TTC549 (cell line): ENCODE results near the gene CTBP1.

Source experiments
- FAIRE-seq: peaks from 2 replicates; lab custom pipeline; 2012; peaks lifted over from hg19 to GRCh38; lab: Jason Lieb, UNC

The CTBP1 gene

DNA sequence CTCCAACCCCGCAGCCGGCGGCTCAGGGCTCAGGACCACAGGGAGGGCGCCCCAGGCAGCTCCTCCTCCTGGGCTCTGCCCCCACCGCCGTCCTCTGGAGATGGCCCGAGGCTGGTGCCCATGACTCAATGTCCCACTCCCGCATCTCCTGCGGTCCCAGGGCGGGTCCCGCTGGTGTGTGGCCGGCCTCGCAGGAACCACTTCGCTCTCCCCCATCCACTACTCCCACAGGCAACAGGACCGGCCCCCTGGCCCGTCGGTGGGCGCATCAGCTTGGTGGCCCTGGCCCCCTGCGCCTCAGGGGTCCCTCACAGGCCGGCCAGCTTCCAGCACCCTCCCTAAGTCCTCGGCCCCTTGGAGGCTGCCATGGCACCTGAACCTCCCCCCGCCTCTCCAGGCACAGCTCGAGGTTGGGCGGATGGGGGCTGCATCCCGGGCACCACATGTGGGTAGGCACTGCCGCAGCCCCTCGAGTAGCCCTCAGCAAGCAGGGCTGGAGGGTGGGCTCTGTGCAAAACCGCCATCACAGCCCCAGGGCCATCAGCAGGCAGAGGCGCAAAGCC, 53.7 kb downstream of the CTBP1 start:
- no peak for FAIRE-seq

DNA sequence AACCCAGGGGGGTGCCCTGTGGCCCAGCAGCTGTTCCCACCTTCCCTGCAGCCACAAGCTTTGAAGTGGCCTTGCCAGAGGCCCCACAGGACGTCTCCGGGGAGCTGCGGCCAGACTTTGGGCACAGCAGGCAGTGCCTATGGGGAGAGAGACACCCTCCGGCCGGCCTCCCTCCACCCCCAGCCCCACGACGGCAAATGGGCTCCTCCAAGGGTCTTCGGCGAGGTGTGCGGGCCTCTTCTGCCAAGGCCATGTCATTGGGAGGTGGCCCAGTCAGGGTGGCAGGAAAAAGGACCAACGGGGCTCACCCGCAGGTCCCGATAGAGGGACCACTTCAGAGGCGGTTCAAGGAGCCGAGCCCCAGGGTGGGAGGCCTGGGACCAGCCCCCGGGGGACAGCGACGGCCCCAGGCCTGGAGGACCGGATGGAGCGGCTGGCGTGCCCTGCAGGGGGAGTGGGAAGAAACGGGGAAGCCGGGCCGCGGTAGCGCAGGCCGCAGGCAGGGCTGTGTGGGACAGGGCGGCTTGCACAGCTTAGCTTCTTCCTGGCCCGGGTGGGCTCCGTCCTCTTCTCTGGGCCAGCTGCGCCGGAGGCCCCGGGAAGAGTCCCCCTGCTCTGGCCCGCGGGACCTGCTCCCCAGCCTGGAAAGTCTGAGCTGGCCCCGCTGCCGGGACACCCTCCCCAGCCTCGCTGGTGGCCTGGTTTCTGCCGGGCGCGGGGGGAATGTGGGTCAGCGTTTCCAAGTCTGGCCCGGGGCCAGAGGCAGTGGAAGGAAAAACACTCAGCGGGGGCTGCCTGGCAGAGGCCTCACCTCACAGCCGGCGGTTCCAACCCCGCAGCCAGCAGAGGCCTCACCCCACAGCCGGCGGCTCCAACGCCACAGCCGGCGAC, 54.7 kb downstream of the CTBP1 start:
- FAIRE-seq: no peak

DNA sequence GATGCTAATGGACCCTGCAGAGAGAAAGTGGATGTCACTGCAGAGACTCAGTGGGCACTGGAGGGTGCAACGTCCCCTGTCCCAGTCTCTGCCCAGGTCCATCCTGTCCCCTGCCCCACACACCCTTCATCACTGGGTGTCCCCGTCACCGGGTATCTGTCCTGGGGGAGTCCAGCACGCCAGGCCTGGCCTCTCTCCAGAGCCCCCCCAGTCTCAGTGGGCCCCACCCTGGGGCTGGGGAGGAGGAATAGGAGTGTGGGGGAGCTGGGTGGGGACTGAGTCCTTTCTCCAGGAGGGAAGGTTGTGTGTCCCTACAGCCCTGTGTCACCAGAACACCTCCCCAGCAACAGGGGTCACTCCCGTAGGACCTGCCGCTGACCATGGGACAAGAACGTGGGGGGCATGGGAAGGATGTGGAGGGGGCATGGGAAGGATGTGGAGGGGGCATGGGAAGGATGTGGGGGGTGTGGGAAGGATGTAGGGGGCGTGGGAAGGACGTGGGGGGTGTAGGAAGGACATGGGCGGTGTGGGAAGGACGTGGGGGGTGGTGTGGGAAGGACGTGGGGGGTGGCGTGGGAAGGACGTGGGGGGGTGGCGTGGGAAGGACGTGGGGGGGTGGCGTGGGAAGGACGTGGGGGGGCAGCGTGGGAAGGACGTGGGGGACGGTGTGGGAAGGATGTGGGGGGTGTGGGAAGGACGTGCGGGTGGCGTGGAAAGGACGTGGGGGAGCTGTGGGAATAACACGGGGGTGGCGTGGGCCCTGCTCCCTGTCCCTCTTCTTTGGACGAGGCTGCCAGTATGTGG, 55.5 kb downstream of the CTBP1 start:
- FAIRE-seq: no peak

DNA sequence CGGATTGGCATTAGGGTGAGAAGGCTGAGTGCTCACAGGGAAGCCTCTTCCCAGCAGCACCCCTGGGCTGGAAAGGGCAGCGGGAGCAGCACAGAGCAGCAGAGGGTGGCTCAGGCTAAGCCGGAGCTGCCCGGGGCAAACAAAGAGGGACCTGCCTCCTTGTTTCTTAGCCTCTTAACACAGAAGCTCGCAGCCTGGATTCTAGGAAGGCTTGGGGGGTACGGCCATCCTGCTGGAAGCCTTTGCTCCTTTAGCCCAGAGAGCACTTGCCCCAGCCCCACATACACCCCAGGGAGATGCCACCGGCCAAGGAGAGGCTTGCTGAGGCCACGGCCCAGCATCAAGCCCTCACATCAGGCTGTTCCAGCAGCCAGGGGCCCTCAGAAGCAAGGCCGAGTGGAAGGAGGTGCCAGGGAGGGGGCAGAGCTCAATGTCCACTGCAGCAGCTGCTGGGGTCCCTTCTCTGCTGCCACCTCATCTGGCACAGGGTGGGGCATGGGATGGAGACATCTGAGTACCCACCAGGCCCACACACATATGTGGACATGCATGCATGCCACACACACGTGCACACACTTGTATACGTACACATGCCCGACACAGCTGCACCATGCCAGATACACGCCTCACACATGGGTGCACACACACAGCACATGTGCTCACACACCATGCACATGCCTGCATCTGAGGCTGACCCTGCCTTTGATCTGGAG, 56.3 kb downstream of the CTBP1 start:
- no peak for FAIRE-seq

GRCh38 chr4:1192091-1192492, 56.8 kb downstream of the CTBP1 start:
- no peak for FAIRE-seq

- FAIRE-seq: no peak
These were observed 57.3 kb downstream of the CTBP1 start for GRCh38 chr4:1191621-1192020.

- no peak for FAIRE-seq
These were observed 61.7 kb downstream of the CTBP1 start for GRCh38 chr4:1187182-1187581.

- FAIRE-seq: no peak
These were observed 64.8 kb downstream of the CTBP1 start for GRCh38 chr4:1183985-1184773.

DNA sequence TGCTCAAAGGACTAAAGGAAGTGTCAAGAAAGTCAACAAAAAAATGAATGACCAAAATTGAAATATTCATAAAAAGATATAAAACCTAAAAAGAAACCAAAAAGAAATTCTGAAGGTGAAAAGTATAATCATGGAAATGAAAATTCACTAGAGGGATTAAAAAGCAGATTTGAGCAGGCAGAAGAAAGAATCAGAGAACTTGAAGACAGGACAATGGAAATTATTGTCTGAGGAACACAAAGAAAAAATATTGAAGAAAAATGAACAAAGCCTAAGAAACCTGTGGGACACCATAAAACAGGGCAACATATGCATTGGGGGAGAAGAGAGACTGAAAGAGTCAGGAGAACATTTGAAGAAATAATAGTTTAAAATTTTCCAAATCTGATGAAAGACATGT, 66.6 kb downstream of the CTBP1 start:
- no peak for FAIRE-seq

- no peak for FAIRE-seq
These were observed 68.3 kb downstream of the CTBP1 start for GRCh38 chr4:1180663-1181062.

DNA sequence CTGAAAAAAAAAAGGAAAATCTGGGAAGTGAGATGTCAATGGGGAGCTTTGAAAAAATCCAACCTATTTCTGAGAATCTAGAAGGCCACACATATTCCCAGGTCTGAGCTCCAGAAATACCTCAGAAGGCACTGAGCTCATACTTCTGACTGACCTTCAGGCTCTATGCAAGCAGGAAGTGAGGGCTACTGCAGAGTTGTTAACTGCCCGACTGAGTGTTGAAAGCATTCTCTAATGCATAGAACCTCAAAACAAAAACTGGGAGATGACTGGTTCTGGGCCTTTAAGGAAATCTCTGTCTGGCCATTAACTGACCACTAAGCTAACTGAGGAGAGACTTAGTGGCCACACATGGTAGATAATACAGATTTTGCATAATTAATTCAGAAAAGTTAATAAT, 69.0 kb downstream of the CTBP1 start:
- FAIRE-seq: no peak

- FAIRE-seq: no peak
These were observed 69.9 kb downstream of the CTBP1 start for GRCh38 chr4:1179089-1179441.

DNA sequence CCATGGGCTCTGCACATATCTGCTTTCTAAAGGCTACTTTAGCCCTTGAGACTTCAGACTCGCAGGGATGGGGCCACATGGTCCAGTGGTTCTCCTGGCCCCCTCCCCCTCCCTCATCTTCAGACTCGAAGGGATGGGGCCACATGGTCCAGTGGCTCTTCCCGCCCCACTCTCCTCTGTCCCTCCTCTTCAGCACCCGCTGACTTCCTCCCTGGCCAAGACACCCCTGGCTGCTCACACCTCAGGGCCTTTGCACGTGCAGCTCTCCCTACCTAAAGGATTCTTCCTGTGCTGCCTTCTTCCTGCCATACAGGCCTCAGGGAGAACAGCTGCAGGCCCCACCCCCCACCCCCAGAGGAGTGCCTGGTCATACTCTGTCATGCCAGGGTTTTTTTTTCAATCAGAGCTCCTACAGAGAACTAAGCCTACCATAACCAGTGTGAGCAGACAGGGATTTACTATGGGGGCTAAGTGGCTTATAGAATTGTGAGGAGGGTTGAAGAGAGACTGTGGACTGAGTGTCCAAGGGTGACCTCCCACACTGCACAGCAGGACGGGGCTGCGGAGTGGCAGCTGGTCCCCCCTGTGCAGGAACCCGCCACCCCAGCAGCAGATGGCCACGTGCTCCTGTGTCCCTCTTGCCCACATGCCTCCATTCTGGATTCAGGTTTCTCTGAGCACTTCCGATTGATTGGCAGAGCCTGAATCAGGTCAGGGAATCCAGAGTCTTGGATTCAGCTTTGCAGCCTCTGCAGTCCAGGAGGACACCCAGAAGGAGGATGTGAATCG, 70.4 kb downstream of the CTBP1 start:
- no peak for FAIRE-seq

- FAIRE-seq: no peak
These were observed 71.4 kb downstream of the CTBP1 start for GRCh38 chr4:1177274-1178141.

- FAIRE-seq: no peak
These were observed 72.3 kb downstream of the CTBP1 start for GRCh38 chr4:1176398-1177273.

GRCh38 chr4:1175635-1176229, 73.2 kb downstream of the CTBP1 start:
- no peak for FAIRE-seq

DNA sequence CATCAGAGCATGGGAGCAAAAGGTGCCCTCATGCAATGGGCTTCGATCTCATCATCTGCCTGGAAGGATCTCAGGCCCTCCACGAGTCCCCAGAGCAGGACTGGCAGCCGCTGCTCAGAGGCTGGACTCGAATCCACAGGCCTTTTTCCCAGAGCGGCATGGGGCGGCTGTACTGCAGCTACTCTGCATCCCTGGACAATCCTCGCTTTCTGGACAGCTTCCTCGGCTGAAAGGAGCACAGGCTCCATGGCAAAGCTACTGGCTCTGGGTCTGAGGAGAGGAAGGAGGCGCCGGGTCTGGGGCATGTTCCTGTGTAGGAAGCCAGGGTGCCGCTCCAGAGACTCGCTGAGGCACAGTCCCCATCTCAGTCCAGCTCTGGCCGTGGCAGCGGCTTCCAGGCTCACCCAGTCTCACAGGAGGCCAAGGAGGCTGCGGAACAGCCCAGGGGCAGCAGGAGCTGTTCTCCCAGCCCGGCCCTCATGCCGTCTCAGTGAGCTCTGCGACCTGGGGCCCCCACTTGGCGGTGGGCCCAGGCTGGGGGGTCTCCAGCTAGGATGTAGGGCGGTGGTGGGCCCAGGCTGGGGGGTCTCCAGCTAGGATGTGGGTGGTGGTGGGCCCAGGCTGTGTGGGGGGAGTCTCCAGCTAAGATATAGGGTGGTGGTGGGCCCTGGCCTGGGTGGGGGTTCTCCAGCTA, 73.8 kb downstream of the CTBP1 start:
- FAIRE-seq: no peak
